ENCODE results near the gene CENPP.
A peak's percentile ranks its signal among the peaks of the same experiment; 100 is the strongest.

CENPP gene

DNA sequence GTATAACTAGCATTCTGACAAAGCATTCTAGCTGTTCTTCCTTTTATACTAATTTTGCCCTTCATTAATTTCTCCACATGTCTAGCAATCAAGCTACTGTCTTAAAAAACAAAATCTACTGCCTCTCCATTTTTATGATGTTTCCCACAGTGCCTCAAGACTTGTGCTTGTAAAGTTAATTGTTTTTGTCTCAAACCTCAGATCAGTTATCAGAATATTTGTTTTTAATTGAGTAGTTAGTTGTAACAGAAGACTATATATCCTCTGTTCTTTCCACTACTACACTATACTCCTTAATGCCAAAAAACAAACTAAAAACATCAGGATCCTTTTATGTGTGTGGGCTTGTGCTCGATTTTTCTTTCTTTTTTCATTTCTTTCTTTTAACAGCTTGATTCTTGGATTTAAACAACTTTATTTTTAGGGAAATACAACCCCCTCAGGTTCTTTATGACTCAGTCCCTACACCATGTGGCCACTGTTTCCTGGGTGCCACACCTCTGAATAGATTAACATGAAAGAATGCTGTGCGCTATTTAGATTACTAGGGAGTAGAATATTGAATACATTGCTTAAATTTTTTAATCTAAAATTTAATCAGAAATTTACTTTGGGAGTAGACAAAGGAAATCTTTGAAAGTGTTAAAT, 155.4 kb downstream of the CENPP start:
- H3K27me3 ChIP-seq (ENCODE audit: low read depth, low read length), result no peaks in the 10 kb centered on the region
- H3K4me1 ChIP-seq (ENCODE audit: low read length), result peaks cover 19% of the 10 kb centered on the region
- peak overlapping the region; percentile 7; the same call in 1 of the 2 replicates for H3K27ac ChIP-seq (ENCODE audit: low read length)
- H3K4me2 ChIP-seq (ENCODE audit: low read length), result peak overlapping the region; percentile 53
- no peak overlapping the region for H2AFZ ChIP-seq (ENCODE audit: low read depth, low read length)
- no peaks in the 10 kb centered on the region for H4K20me1 ChIP-seq (ENCODE audit: insufficient read depth, low read length)
- H3K4me3 ChIP-seq (ENCODE audit: low read length), result peak overlapping the region; percentile 37
- no peaks in the 10 kb centered on the region for H3K36me3 ChIP-seq (replicated peaks; ENCODE audit: low read depth, low read length)
- H3K9ac ChIP-seq (ENCODE audit: low read length), result no peak overlapping the region
- no peaks in the 10 kb centered on the region for H3K9me3 ChIP-seq (ENCODE audit: insufficient read depth, low read length)
- TF ChIP-seq, protein P1, sequence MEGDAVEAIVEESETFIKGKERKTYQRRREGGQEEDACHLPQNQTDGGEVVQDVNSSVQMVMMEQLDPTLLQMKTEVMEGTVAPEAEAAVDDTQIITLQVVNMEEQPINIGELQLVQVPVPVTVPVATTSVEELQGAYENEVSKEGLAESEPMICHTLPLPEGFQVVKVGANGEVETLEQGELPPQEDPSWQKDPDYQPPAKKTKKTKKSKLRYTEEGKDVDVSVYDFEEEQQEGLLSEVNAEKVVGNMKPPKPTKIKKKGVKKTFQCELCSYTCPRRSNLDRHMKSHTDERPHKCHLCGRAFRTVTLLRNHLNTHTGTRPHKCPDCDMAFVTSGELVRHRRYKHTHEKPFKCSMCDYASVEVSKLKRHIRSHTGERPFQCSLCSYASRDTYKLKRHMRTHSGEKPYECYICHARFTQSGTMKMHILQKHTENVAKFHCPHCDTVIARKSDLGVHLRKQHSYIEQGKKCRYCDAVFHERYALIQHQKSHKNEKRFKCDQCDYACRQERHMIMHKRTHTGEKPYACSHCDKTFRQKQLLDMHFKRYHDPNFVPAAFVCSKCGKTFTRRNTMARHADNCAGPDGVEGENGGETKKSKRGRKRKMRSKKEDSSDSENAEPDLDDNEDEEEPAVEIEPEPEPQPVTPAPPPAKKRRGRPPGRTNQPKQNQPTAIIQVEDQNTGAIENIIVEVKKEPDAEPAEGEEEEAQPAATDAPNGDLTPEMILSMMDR (IDR thresholded peaks at IDR 0.05; ENCODE audit: low read depth, low read length), result no peak
- TF ChIP-seq EZH2phosphoT487 (IDR thresholded peaks at IDR 0.05; ENCODE audit: low read depth), result no peak
- no peaks in the 10 kb centered on the region for H3K79me2 ChIP-seq (ENCODE audit: low read length)

DNA sequence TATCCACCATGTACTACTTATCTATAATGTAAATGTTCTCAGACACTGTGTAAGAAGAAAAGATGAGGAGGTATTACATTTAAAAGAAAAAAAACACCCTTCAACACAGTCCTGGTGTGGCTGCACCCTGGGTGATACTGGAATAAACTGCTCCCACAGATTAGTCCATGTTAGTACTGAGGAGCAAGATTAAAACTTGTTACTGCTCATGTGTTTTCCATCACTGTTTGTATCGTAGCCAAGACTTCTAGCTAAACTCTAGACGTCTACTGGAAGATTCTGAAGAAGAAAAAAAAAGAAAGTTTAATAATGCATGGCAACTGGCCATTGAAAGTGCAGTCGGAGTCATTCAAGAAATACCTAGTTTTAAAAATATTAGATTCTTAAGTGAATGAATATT, 156.6 kb downstream of the CENPP start, which contains the start of gene ASPN:
Gene ASPN, minus strand, starts transcription at position 178 of the 400 bp plus-strand sequence.
- Histone ChIP-seq H3K4me2 (ENCODE audit: low read length) (peak within 1 kb of the TSS; percentile 53), H3K27ac (ENCODE audit: low read length) (no peak within 1 kb of the TSS)

DNA sequence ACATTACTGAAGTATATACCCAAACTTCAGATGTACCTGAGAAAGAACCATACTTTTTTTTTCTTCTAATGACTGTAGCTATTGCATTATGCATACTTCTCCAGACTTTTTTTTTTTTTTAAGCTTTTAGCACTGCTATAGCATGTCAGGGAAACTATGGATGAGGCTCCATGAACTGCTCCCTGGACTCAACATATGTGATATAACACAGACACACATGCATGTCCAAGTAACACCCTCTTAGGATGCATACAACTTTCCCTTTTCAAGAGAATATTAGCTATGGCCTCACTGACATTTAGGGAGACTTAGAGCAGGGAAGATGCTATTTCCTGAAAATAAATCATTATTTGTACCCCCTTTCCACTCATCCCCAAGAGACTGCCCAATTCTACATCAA, 157.1 kb downstream of the CENPP start:
- Histone ChIP-seq H3K27me3 (ENCODE audit: low read depth, low read length) (no peaks in the 10 kb centered on the region), H4K20me1 (ENCODE audit: insufficient read depth, low read length) (no peaks in the 10 kb centered on the region), H3K4me2 (ENCODE audit: low read length) (no peak overlapping the region), H3K27ac (ENCODE audit: low read length) (no peak overlapping the region), H3K4me1 (ENCODE audit: low read length) (peaks cover 12% of the 10 kb centered on the region), H3K4me3 (ENCODE audit: low read length) (no peak overlapping the region), H3K9me3 (ENCODE audit: insufficient read depth, low read length) (no peaks in the 10 kb centered on the region), H3K79me2 (ENCODE audit: low read length) (no peaks in the 10 kb centered on the region), H2AFZ (ENCODE audit: low read depth, low read length) (no peak overlapping the region), H3K36me3 (replicated peaks; ENCODE audit: low read depth, low read length) (no peaks in the 10 kb centered on the region), H3K9ac (ENCODE audit: low read length) (no peak overlapping the region)
- TF ChIP-seq, protein P1 (IDR thresholded peaks at IDR 0.05; ENCODE audit: low read depth, low read length), result no peak
- TF ChIP-seq EZH2phosphoT487 (IDR thresholded peaks at IDR 0.05; ENCODE audit: low read depth), result no peak

More for the DNA sequence above, 156.6 kb downstream of the CENPP start, which contains the start of gene ASPN:
- Histone ChIP-seq H3K4me3 (ENCODE audit: low read length) (peak within 1 kb of the TSS; percentile 37; the same call in 1 of the 2 replicates), H3K36me3 (replicated peaks; ENCODE audit: low read depth, low read length) (no peaks in the 10 kb centered on the region), H3K4me1 (ENCODE audit: low read length) (peaks cover 12% of the 10 kb centered on the region), H3K9ac (ENCODE audit: low read length) (no peak within 1 kb of the TSS), H3K79me2 (ENCODE audit: low read length) (no peaks in the 10 kb centered on the region), H3K27me3 (ENCODE audit: low read depth, low read length) (no peaks in the 10 kb centered on the region), H4K20me1 (ENCODE audit: insufficient read depth, low read length) (no peaks in the 10 kb centered on the region), H3K9me3 (ENCODE audit: insufficient read depth, low read length) (no peaks in the 10 kb centered on the region), H2AFZ (ENCODE audit: low read depth, low read length) (no peak within 1 kb of the TSS)
- TF ChIP-seq EZH2phosphoT487 (IDR thresholded peaks at IDR 0.05; ENCODE audit: low read depth), result no peak
- TF ChIP-seq, protein P1 (IDR thresholded peaks at IDR 0.05; ENCODE audit: low read depth, low read length), result no peak

DNA sequence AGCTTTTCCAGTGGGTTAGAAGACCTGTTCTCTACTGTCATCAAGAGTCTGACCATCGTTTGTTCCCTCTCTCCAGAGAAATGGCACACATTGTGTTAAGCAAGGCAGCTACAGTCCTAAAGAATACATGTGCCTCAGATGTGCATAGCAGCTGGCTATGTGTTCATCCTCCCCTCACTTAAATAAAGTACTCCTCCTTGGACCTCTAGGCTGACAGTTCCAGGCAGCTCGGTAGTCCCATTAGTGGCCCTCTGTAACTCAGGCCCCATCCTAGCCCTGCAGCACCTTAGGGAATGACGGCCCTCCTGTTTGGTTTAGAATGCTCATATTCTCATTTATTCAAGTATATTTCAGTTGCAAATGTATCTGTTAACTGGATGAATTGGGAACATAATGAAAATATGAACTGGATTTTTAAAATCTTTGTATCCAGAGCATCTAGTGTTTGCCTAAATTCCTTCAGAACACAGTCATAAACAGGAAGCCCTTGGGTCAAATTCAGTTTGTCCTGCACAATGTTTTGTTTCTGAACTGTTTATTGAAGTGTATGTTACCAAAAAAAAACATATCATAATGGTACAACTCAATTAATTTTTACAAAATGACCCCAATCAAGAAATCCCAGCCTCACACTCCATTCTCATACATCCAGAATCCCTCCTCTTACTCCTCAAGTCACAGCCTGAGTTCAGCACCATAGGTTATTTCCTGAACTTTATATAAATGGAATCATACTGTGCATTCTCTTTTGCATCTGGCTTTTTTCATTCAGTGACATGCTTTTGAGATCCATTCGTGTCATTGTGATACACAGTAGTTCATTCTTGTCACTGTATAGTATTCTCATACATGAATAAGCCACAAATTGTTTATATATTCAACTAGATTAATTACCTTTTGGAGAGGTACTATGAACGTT, 158.1 kb downstream of the CENPP start:
- no peaks in the 10 kb centered on the region for H3K36me3 ChIP-seq (replicated peaks; ENCODE audit: low read depth, low read length)
- H3K4me1 ChIP-seq (ENCODE audit: low read length), result peaks cover 12% of the 10 kb centered on the region
- H3K9me3 ChIP-seq (ENCODE audit: insufficient read depth, low read length), result no peaks in the 10 kb centered on the region
- H3K27me3 ChIP-seq (ENCODE audit: low read depth, low read length), result no peaks in the 10 kb centered on the region
- H3K4me3 ChIP-seq (ENCODE audit: low read length), result no peak overlapping the region
- H2AFZ ChIP-seq (ENCODE audit: low read depth, low read length), result no peak overlapping the region
- TF ChIP-seq, protein P1 (IDR thresholded peaks at IDR 0.05; ENCODE audit: low read depth, low read length), result no peak
- no peak for TF ChIP-seq EZH2phosphoT487 (IDR thresholded peaks at IDR 0.05; ENCODE audit: low read depth)
- no peaks in the 10 kb centered on the region for H4K20me1 ChIP-seq (ENCODE audit: insufficient read depth, low read length)
- H3K27ac ChIP-seq (ENCODE audit: low read length), result no peak overlapping the region
- H3K4me2 ChIP-seq (ENCODE audit: low read length), result no peak overlapping the region
- no peak overlapping the region for H3K9ac ChIP-seq (ENCODE audit: low read length)
- H3K79me2 ChIP-seq (ENCODE audit: low read length), result no peaks in the 10 kb centered on the region
